CD14-positive monocyte (primary cell): ENCODE data around the gene KLHL36. TPM values are rescaled to one million over a fixed set of nuclear protein-coding genes. Genes with fewer than 3 reads are reported as not detected.

Source experiments
- DNase-seq, 3 donors: peaks; one replicate each; pipeline ENCODE4 v3.0.0-alpha.2; 2011 to 2022
- H2AFZ ChIP-seq: 2 replicates; pipeline ENCODE4 v1.6.0; 2012; ENCODE audit warnings: mild to moderate bottlenecking, low read depth, low read length, inconsistent platforms; ENCODE audit not compliant: insufficient read depth, poor library complexity, severe bottlenecking
- H3K27ac ChIP-seq, 2 donors: 1 replicate in 1 of 2; 2 replicates in 1 of 2; pipeline ENCODE4 v1.5.1; 2012 to 2013; ENCODE audit warnings: low read length in 2 of 2, control low read depth in 1 of 2, inconsistent platforms in 1 of 2, low read depth in 1 of 2, mild to moderate bottlenecking in 1 of 2
- H3K27me3 ChIP-seq, 2 donors: one replicate each; pipeline versions ENCODE4 v1.6.0 to v1.6.1; 2011 to 2013; ENCODE audit warnings: low read length in 2 of 2; ENCODE audit not compliant: control insufficient read depth in 2 of 2, insufficient read depth in 2 of 2
- H3K36me3 ChIP-seq, 2 donors: replicated peaks in 1 of 2; 1 replicate in 1 of 2; 2 replicates in 1 of 2; pipeline versions ENCODE4 v1.5.1 to v1.6.1; 2012 to 2013; ENCODE audit warnings: low read length in 2 of 2, control low read depth in 1 of 2, inconsistent platforms in 1 of 2, mild to moderate bottlenecking in 1 of 2; ENCODE audit not compliant: insufficient read depth in 2 of 2, control insufficient read depth in 1 of 2
- H3K4me1 ChIP-seq, 2 donors: 1 replicate in 1 of 2; 2 replicates in 1 of 2; pipeline versions ENCODE4 v1.5.1 to v1.6.1; 2012 to 2013; ENCODE audit warnings: low read length in 2 of 2, control low read depth in 1 of 2, inconsistent platforms in 1 of 2, mild to moderate bottlenecking in 1 of 2, moderate library complexity in 1 of 2; ENCODE audit not compliant: insufficient read depth in 2 of 2, control insufficient read depth in 1 of 2
- H3K4me2 ChIP-seq: replicated peaks from 2 replicates; pipeline ENCODE3; 2012; ENCODE audit warnings: low read length, moderate library complexity, mild to moderate bottlenecking; ENCODE audit not compliant: poor library complexity, severe bottlenecking; ENCODE audit errors: extremely low read depth
- H3K4me3 ChIP-seq, 3 experiments: fragments of 200-600 bp in 1 of 3; sonication (generic) in 1 of 3; replicated peaks in 1 of 3; 1 replicate in 2 of 3; 2 replicates in 1 of 3; pipeline ENCODE4 v1.5.1; 2011 to 2013; ENCODE audit warnings: low read length in 3 of 3, mild to moderate bottlenecking in 3 of 3, control low read depth in 2 of 3, low read depth in 2 of 3, inconsistent platforms in 1 of 3, moderate library complexity in 1 of 3
- H3K79me2 ChIP-seq: 2 replicates; pipeline ENCODE4 v1.6.0; 2012; ENCODE audit warnings: mild to moderate bottlenecking, control low read depth, inconsistent platforms, low read length, moderate library complexity; ENCODE audit not compliant: insufficient read depth
- H3K9ac ChIP-seq: 2 replicates; pipeline ENCODE4 v1.6.0; 2017; ENCODE audit warnings: low read length, mild to moderate bottlenecking; ENCODE audit not compliant: insufficient read depth, poor library complexity, severe bottlenecking
- H3K9me3 ChIP-seq, 2 donors: replicated peaks in 1 of 2; 1 replicate in 1 of 2; 2 replicates in 1 of 2; pipeline versions ENCODE4 v1.5.1 to v1.6.1; 2012 to 2013; ENCODE audit warnings: low read length in 2 of 2, control low read depth in 1 of 2; ENCODE audit not compliant: control insufficient read depth in 1 of 2, insufficient read depth in 1 of 2
- H4K20me1 ChIP-seq: 2 replicates; pipeline ENCODE4 v1.6.0; 2012; ENCODE audit warnings: mild to moderate bottlenecking, low read length, control low read depth, moderate library complexity; ENCODE audit not compliant: insufficient read depth
- H3K27ac Mint-ChIP-seq, 7 donors: one replicate each; pipeline ENCODE4 v1.8.0; 2020; ENCODE audit warnings: mild to moderate bottlenecking in 7 of 7, mixed read lengths in 7 of 7, moderate library complexity in 6 of 7, inconsistent platforms in 2 of 7
- H3K27me3 Mint-ChIP-seq, 3 donors: one replicate each; pipeline ENCODE4 v1.8.0; 2021 to 2022; ENCODE audit warnings: low read depth in 3 of 3, mild to moderate bottlenecking in 3 of 3, mixed read lengths in 3 of 3, moderate library complexity in 3 of 3, inconsistent platforms in 1 of 3
- H3K36me3 Mint-ChIP-seq, 2 donors: one replicate each; pipeline ENCODE4 v1.8.0; 2020; ENCODE audit warnings: mixed read lengths in 2 of 2, inconsistent platforms in 1 of 2, mild to moderate bottlenecking in 1 of 2
- H3K4me1 Mint-ChIP-seq: one replicate; pipeline ENCODE4 v1.8.0; 2020; ENCODE audit warnings: mild to moderate bottlenecking, mixed read lengths
- H3K4me3 Mint-ChIP-seq, 2 donors: one replicate each; pipeline ENCODE4 v1.8.0; 2020; ENCODE audit warnings: mild to moderate bottlenecking in 2 of 2, mixed read lengths in 2 of 2, moderate library complexity in 1 of 2
- H3K9me3 Mint-ChIP-seq, 7 donors: one replicate each; pipeline ENCODE4 v1.8.0; 2020 to 2022; ENCODE audit warnings: mixed read lengths in 7 of 7, mild to moderate bottlenecking in 6 of 7, moderate library complexity in 6 of 7, inconsistent platforms in 2 of 7
- WGBS: methylation state at CpG from one replicate; pipeline ENCODE4 v1.1.5; 2013; ENCODE audit warnings: missing lambda C conversion rate; ENCODE audit not compliant: insufficient coverage; 5-methylcytosine and 5-hydroxymethylcytosine counted together
- intact Hi-C, 2 donors: fragments of 100-400 bp; cut with micrococcal nuclease; formaldehyde crosslinking; loops; one replicate each; pipeline versions ENCODE4 v1.15.0 to v1.15.1; 2023
- polyA plus RNA-seq, 3 donors: library from polyadenylated mRNA; depleted of rRNA in 1 of 3; unstranded in 2 of 3; stranded (reverse) in 1 of 3; fragments of 300-500 nt in 2 of 3; fragments of >200 nt in 1 of 3; fragmentation: Illumina TruSeq in 2 of 3; gene quantifications; 1 replicate in 2 of 3; 2 replicates in 1 of 3; pipeline ENCODE4 v1.2.3, GENCODE V29; 2012 to 2021
- TF ChIP-seq, protein P1 (sequence below): fragments of 200-600 bp; IDR thresholded peaks from one replicate; pipeline ENCODE4 v1.8.0; 2022; ENCODE audit warnings: antibody characterized with exemption, mild to moderate bottlenecking

The KLHL36 gene
- polyA plus RNA-seq, 3 donors: 12.1 to 50.8 (median 14.2) TPM

DNA sequence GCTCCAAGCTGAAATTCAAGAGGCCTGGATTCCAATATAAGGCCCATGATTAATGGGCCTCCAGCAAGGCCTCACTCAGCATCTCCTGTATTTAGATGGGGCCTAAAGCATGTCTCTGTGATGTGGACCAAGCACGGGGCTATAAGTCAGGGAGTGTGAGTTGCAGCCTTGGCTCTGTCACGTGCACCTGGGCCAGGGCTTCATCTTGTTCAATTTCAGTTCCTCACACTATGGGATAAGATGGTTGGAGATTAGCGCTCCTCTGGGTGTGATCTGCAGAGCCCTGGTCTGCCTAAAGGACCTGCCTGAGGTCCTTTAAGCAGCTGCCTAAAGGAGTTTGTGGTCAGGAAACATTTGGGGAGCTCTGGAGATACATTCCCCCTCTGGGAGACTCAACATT lies 25.2 kb downstream of the KLHL36 start:
- Histone ChIP-seq H2AFZ (no peak overlapping the region), H3K4me1 (peaks cover 4 to 12% of the 10 kb centered on the region in 2 donors), H3K4me3 (no peak overlapping the region), H4K20me1 (no peaks in the 10 kb centered on the region), H3K9me3 (no peaks in the 10 kb centered on the region), H3K36me3 (peaks cover 0 to 2% of the 10 kb centered on the region in 2 donors), H3K27ac (no peak overlapping the region), H3K27me3 (no peaks in the 10 kb centered on the region), H3K9ac (no peak overlapping the region), H3K79me2 (no peaks in the 10 kb centered on the region), H3K4me2 (no peak overlapping the region)
- TF ChIP-seq, protein P1, sequence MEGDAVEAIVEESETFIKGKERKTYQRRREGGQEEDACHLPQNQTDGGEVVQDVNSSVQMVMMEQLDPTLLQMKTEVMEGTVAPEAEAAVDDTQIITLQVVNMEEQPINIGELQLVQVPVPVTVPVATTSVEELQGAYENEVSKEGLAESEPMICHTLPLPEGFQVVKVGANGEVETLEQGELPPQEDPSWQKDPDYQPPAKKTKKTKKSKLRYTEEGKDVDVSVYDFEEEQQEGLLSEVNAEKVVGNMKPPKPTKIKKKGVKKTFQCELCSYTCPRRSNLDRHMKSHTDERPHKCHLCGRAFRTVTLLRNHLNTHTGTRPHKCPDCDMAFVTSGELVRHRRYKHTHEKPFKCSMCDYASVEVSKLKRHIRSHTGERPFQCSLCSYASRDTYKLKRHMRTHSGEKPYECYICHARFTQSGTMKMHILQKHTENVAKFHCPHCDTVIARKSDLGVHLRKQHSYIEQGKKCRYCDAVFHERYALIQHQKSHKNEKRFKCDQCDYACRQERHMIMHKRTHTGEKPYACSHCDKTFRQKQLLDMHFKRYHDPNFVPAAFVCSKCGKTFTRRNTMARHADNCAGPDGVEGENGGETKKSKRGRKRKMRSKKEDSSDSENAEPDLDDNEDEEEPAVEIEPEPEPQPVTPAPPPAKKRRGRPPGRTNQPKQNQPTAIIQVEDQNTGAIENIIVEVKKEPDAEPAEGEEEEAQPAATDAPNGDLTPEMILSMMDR: no peak
- Mint-ChIP-seq H3K36me3 (peaks cover 2 to 7% of the 10 kb centered on the region in 2 donors), H3K9me3 (no peaks in the 10 kb centered on the region), H3K4me1 (peaks cover 16% of the 10 kb centered on the region), H3K27me3 (peaks cover 0 to 11% (median 3%) of the 10 kb centered on the region in 3 donors), H3K4me3 (peak overlapping the region in 1 of 2 donors; percentile 42), H3K27ac (no peak overlapping the region)
- DNase-seq: peak in 1 of 3 donors; percentile 11
- WGBS: no CpG with 5 or more reads among the region's 3 CpGs
- intact Hi-C loops: loop anchor here in 1 of 2 donors (2.0 to 10.0 kb wide), 2 partner anchors 51 to 301 kb away; no protein-coding TSS in a partner anchor

DNA sequence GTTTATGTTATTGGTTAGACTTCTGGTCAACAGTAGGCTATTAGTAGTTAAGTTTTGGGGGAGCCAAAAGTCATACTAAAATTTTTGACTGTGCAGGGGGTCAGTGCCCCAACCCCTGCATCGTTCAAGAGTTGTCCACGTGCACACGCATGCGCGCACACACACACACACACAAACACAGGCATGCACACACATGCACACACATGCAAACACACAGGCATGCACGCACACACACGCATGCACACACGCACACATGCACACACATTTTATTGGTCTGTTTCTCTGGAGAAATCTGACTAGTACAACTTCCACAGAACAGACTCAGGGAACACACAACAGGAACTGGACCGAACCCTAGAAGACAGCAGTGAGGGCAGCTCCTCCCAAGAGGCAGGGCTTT lies 27.1 kb downstream of the KLHL36 start:
- no peaks in the 10 kb centered on the region for H3K27me3 ChIP-seq
- intact Hi-C loops: loop anchor here in 1 of 2 donors (10.0 kb wide), 1 partner anchor 299 kb away; no protein-coding TSS in a partner anchor
- H3K36me3 ChIP-seq: no peaks in the 10 kb centered on the region
- H2AFZ ChIP-seq: no peak overlapping the region
- peaks cover 4 to 23% of the 10 kb centered on the region in 2 donors for H3K4me1 ChIP-seq
- Mint-ChIP-seq H3K9me3 (no peaks in the 10 kb centered on the region), H3K27ac (no peak overlapping the region), H3K4me1 (peaks cover 23% of the 10 kb centered on the region), H3K36me3 (peaks cover 2 to 3% of the 10 kb centered on the region in 2 donors), H3K27me3 (peaks cover 2 to 11% (median 3%) of the 10 kb centered on the region in 3 donors), H3K4me3 (no peak overlapping the region)
- 100% methylated on average over 4 of the region's 9 CpGs for WGBS
- H3K4me2 ChIP-seq: no peak overlapping the region
- no peak overlapping the region for H3K4me3 ChIP-seq
- H4K20me1 ChIP-seq: no peaks in the 10 kb centered on the region
- TF ChIP-seq, protein P1: no peak
- DNase-seq: no peak
- no peak overlapping the region for H3K9ac ChIP-seq
- no peaks in the 10 kb centered on the region for H3K9me3 ChIP-seq
- H3K27ac ChIP-seq: no peak overlapping the region
- no peaks in the 10 kb centered on the region for H3K79me2 ChIP-seq
